K562 (cell line): ENCODE measurements around the gene EPHA1. TPM values are rescaled to one million over a fixed set of nuclear protein-coding genes. Genes with fewer than 3 reads are reported as not detected.

Experiments used
- CHD7 ChIP-seq: fragments of 200-600 bp; sonication (generic); IDR thresholded peaks from one replicate; pipeline ENCODE4 v1.6.1; 2012; ENCODE audit warnings: mild to moderate bottlenecking, low read depth, low read length, inconsistent platforms
- MGA ChIP-seq: fragments of 450-650 bp; IDR thresholded peaks from 2 replicates; pipeline ENCODE4 v1.6.1; 2016; ENCODE audit warnings: mild to moderate bottlenecking, moderate library complexity
- NEUROD1 ChIP-seq: fragments of 150-350 bp; IDR thresholded peaks from 2 replicates; pipeline ENCODE4 v1.6.1; 2014; ENCODE audit warnings: borderline replicate concordance, low read length, low read depth; ENCODE audit not compliant: partially characterized antibody
- ZNF324 ChIP-seq: fragments of 250-450 bp; sonication (Bioruptor Pico); IDR thresholded peaks from 2 replicates; pipeline ENCODE4 v1.4.0; 2020; ENCODE audit warnings: mild to moderate bottlenecking
- polyA plus RNA-seq, 8 experiments: library from polyadenylated mRNA; depleted of rRNA in 4 of 8; stranded (reverse) in 5 of 8; unstranded in 3 of 8; fragments of >200 nt; fragmentation: Nextera tagmentation in 2 of 8; fragmentation: Illumina TruSeq in 1 of 8; extraction: Ambion mirVana in 2 of 8; extraction: Trizol in 1 of 8; gene quantifications; 2 replicates each; pipeline versions ENCODE4 v1.2.1 to v1.2.3, GENCODE V29; 2011 to 2014; ENCODE audit warnings: inconsistent platforms in 1 of 8, missing spikeins in 1 of 8
- total RNA-seq, 7 experiments: library from RNA; depleted of rRNA in 6 of 7; stranded (reverse); fragments of >200 nt in 6 of 7; fragmentation: Illumina TruSeq in 2 of 7; extraction: Trizol in 2 of 7; gene quantifications; 2 replicates each; pipeline versions ENCODE4 v1.2.1 to v1.2.3, GENCODE V29; 2011 to 2021; ENCODE audit warnings: low replicate concordance in 1 of 7

The EPHA1 gene
- total and polyA plus RNA-seq, 9 of the 15 experiments (the other 6 are each of a cell fraction or from before 2014, with no cell fraction given): 0.22 to 0.57 (median 0.32) TPM; not detected in 6

GRCh38 chr7:143416565-143417149, 8.0 kb upstream of the EPHA1 start (continued):
- TF ChIP-seq MGA (no peak), NEUROD1 (no peak), ZNF324 (CRISPR knock-in tag) (no peak), CHD7 (no peak)
